ENCODE data around the gene FSIP1. TPM values are rescaled to one million over a fixed set of nuclear protein-coding genes. Genes with fewer than 3 reads are reported as not detected.
A peak's percentile ranks its signal among the peaks of the same experiment; 100 is the strongest.

The FSIP1 gene
- total RNA-seq, 1 experiment from 2014 or later = 0.87 TPM

- DNase-seq = no peak
- H3K27ac ChIP-seq = no peak overlapping the region
- no peaks in the 10 kb centered on the region for H3K36me3 ChIP-seq
- no peaks in the 10 kb centered on the region for H3K27me3 ChIP-seq
- H3K4me1 ChIP-seq = peaks cover 25% of the 10 kb centered on the region
- no peaks in the 10 kb centered on the region for H3K9me3 ChIP-seq (replicated peaks)
- no peak overlapping the region for H3K4me3 ChIP-seq
These were observed 2.5 kb upstream of the FSIP1 start for GRCh38 chr15:39785139-39785538.

GRCh38 chr15:39784638-39785037 is 2.0 kb upstream of the FSIP1 start:
- Histone ChIP-seq H3K36me3 (no peaks in the 10 kb centered on the region), H3K4me1 (peaks cover 25% of the 10 kb centered on the region), H3K27ac (no peak overlapping the region)

GRCh38 chr15:39784125-39784524 is 1.5 kb upstream of the FSIP1 start:
- Histone ChIP-seq H3K27me3 (no peaks in the 10 kb centered on the region), H3K36me3 (no peaks in the 10 kb centered on the region), H3K4me1 (peaks cover 25% of the 10 kb centered on the region), H3K4me3 (no peak overlapping the region), H3K9me3 (replicated peaks) (no peaks in the 10 kb centered on the region), H3K27ac (no peak overlapping the region)
- DNase-seq = no peak

More at GRCh38 chr15:39784638-39785037, 2.0 kb upstream of the FSIP1 start:
- Histone ChIP-seq H3K9me3 (replicated peaks) (no peaks in the 10 kb centered on the region), H3K4me3 (no peak overlapping the region), H3K27me3 (no peaks in the 10 kb centered on the region)
- no peak for DNase-seq

GRCh38 chr15:39783244-39783820 is 691 bp upstream of the FSIP1 start:
- DNase-seq = peak in 1 of 2 experiments; percentile 25
- no peaks in the 10 kb centered on the region for H3K27me3 ChIP-seq
- peak overlapping the region; percentile 90 for H3K4me3 ChIP-seq
- H3K27ac ChIP-seq = peak overlapping the region; percentile 31
- H3K36me3 ChIP-seq = no peaks in the 10 kb centered on the region
- H3K9me3 ChIP-seq (replicated peaks) = no peaks in the 10 kb centered on the region
- H3K4me1 ChIP-seq = peaks cover 24% of the 10 kb centered on the region

- Histone ChIP-seq H3K9me3 (replicated peaks) (no peaks in the 10 kb centered on the region), H3K4me3 (peak overlapping the region; percentile 90), H3K4me1 (peaks cover 12% of the 10 kb centered on the region), H3K27ac (no peak overlapping the region), H3K27me3 (no peaks in the 10 kb centered on the region), H3K36me3 (no peaks in the 10 kb centered on the region)
- no peak for DNase-seq
These were observed 706 bp downstream of the FSIP1 start for GRCh38 chr15:39781967-39782302.

GRCh38 chr15:39781147-39781966 is 1.3 kb downstream of the FSIP1 start:
- no peak overlapping the region for H3K27ac ChIP-seq
- H3K9me3 ChIP-seq (replicated peaks) = no peaks in the 10 kb centered on the region
- H3K4me1 ChIP-seq = peaks cover 8% of the 10 kb centered on the region
- H3K4me3 ChIP-seq = peak overlapping the region; percentile 90
- H3K27me3 ChIP-seq = no peaks in the 10 kb centered on the region
- DNase-seq = no peak
- no peaks in the 10 kb centered on the region for H3K36me3 ChIP-seq

- Histone ChIP-seq H3K4me3 (no peak overlapping the region), H3K36me3 (no peaks in the 10 kb centered on the region), H3K27ac (no peak overlapping the region), H3K4me1 (no peaks in the 10 kb centered on the region), H3K9me3 (replicated peaks) (no peaks in the 10 kb centered on the region), H3K27me3 (no peaks in the 10 kb centered on the region)
- DNase-seq = no peak
These were observed 4.6 kb downstream of the FSIP1 start for GRCh38 chr15:39778021-39778420.

- Histone ChIP-seq H3K27me3 (no peaks in the 10 kb centered on the region), H3K36me3 (no peaks in the 10 kb centered on the region), H3K27ac (no peak overlapping the region), H3K4me1 (no peaks in the 10 kb centered on the region), H3K4me3 (no peak overlapping the region), H3K9me3 (replicated peaks) (no peaks in the 10 kb centered on the region)
- DNase-seq = no peak
These were observed 5.1 kb downstream of the FSIP1 start for GRCh38 chr15:39777496-39777895.

GRCh38 chr15:39776068-39776467 is 6.6 kb downstream of the FSIP1 start:
- DNase-seq = no peak
- no peaks in the 10 kb centered on the region for H3K36me3 ChIP-seq

GRCh38 chr15:39774688-39775267 is 7.9 kb downstream of the FSIP1 start:
- H3K27ac ChIP-seq = no peak overlapping the region
- no peaks in the 10 kb centered on the region for H3K4me1 ChIP-seq
- no peaks in the 10 kb centered on the region for H3K9me3 ChIP-seq (replicated peaks)
- DNase-seq = no peak
- no peak overlapping the region for H3K4me3 ChIP-seq
- H3K36me3 ChIP-seq = no peaks in the 10 kb centered on the region
- no peaks in the 10 kb centered on the region for H3K27me3 ChIP-seq

More at GRCh38 chr15:39776068-39776467, 6.6 kb downstream of the FSIP1 start:
- Histone ChIP-seq H3K4me3 (no peak overlapping the region), H3K27ac (no peak overlapping the region), H3K9me3 (replicated peaks) (no peaks in the 10 kb centered on the region), H3K4me1 (no peaks in the 10 kb centered on the region), H3K27me3 (no peaks in the 10 kb centered on the region)

- no peak for DNase-seq
- H3K27me3 ChIP-seq = no peaks in the 10 kb centered on the region
- no peaks in the 10 kb centered on the region; the same call in 1 of the 2 replicates for H3K4me1 ChIP-seq
- H3K4me3 ChIP-seq = no peak overlapping the region
- H3K36me3 ChIP-seq = no peaks in the 10 kb centered on the region
- no peak overlapping the region for H3K27ac ChIP-seq
- 0 out of 2 replicates have a peak, but pooled peaks cover 4% of the 10 kb centered on the region for H3K9me3 ChIP-seq (replicated peaks)
These were observed 11.6 kb downstream of the FSIP1 start for GRCh38 chr15:39770748-39771689.

GRCh38 chr15:39767921-39768320 is 14.7 kb downstream of the FSIP1 start:
- Histone ChIP-seq H3K27me3 (no peaks in the 10 kb centered on the region), H3K4me1 (no peaks in the 10 kb centered on the region; the same call in 1 of the 2 replicates), H3K27ac (no peak overlapping the region), H3K9me3 (replicated peaks) (0 out of 2 replicates have a peak, but pooled peaks cover 4% of the 10 kb centered on the region), H3K36me3 (no peaks in the 10 kb centered on the region), H3K4me3 (no peak overlapping the region)
- no peak for DNase-seq

- no peaks in the 10 kb centered on the region for H3K27me3 ChIP-seq
- H3K27ac ChIP-seq = no peak overlapping the region
- no peak for DNase-seq
- H3K4me3 ChIP-seq = no peak overlapping the region
- no peaks in the 10 kb centered on the region for H3K9me3 ChIP-seq (replicated peaks)
- H3K4me1 ChIP-seq = no peaks in the 10 kb centered on the region
- no peaks in the 10 kb centered on the region for H3K36me3 ChIP-seq
These were observed 21.6 kb downstream of the FSIP1 start for GRCh38 chr15:39761006-39761405.

GRCh38 chr15:39756806-39757522 is 25.7 kb downstream of the FSIP1 start:
- Histone ChIP-seq H3K27me3 (no peaks in the 10 kb centered on the region), H3K4me1 (no peaks in the 10 kb centered on the region), H3K4me3 (no peak overlapping the region), H3K9me3 (replicated peaks) (no peaks in the 10 kb centered on the region), H3K27ac (no peak overlapping the region), H3K36me3 (no peaks in the 10 kb centered on the region)
- DNase-seq = peak; percentile 27 to 77
